Stimulated activated CD8-positive, alpha-beta memory T cell treated with anti-CD3 and anti-CD28 coated beads, Interleukin-4, amount 100 ng/mL, for 24 hours (primary cell): Measurements from ENCODE around the gene BARHL1.

Source experiments
- DNase-seq: peaks from one replicate; pipeline ENCODE4 v3.0.0-alpha.2; 2020; ENCODE audit warnings: low read depth

The BARHL1 gene

GRCh38 chr9:132582276-132582785, at the start of gene BARHL1:
Gene BARHL1 (plus strand): TSS chr9:132582606. CDS start chr9:132582798, 192 bp downstream.
- no peak for DNase-seq

- no peak for DNase-seq
Observed at GRCh38 chr9:132534832-132535231, 47.6 kb upstream of the BARHL1 start.

GRCh38 chr9:132536124-132536523, 46.3 kb upstream of the BARHL1 start:
- DNase-seq = no peak

GRCh38 chr9:132537352-132537751, 45.1 kb upstream of the BARHL1 start:
- DNase-seq = no peak

GRCh38 chr9:132538071-132538470, 44.3 kb upstream of the BARHL1 start:
- DNase-seq = no peak

- no peak for DNase-seq
Observed at GRCh38 chr9:132539096-132539495, 43.3 kb upstream of the BARHL1 start.

GRCh38 chr9:132541051-132541450, 41.4 kb upstream of the BARHL1 start:
- DNase-seq = no peak

GRCh38 chr9:132541870-132542830, 40.3 kb upstream of the BARHL1 start:
- DNase-seq = no peak

- DNase-seq = no peak
Observed at GRCh38 chr9:132543251-132543650, 39.2 kb upstream of the BARHL1 start.

- DNase-seq = no peak
Observed at GRCh38 chr9:132543960-132544359, 38.4 kb upstream of the BARHL1 start.

GRCh38 chr9:132545578-132545977, 36.8 kb upstream of the BARHL1 start:
- DNase-seq = no peak

- DNase-seq = no peak
Observed at GRCh38 chr9:132546148-132547051, 36.0 kb upstream of the BARHL1 start.

- no peak for DNase-seq
Observed at GRCh38 chr9:132547052-132547431, 35.4 kb upstream of the BARHL1 start.

GRCh38 chr9:132547436-132547835, 35.0 kb upstream of the BARHL1 start:
- DNase-seq = no peak

GRCh38 chr9:132547976-132548730, 34.3 kb upstream of the BARHL1 start:
- no peak for DNase-seq

GRCh38 chr9:132548751-132549640, 33.4 kb upstream of the BARHL1 start:
- DNase-seq = no peak

GRCh38 chr9:132551556-132551955, 30.9 kb upstream of the BARHL1 start:
- no peak for DNase-seq

- DNase-seq = no peak
Observed at GRCh38 chr9:132552041-132552440, 30.4 kb upstream of the BARHL1 start.

GRCh38 chr9:132554755-132555154, 27.7 kb upstream of the BARHL1 start:
- DNase-seq = no peak

- no peak for DNase-seq
Observed at GRCh38 chr9:132555528-132555927, 26.9 kb upstream of the BARHL1 start.

GRCh38 chr9:132556235-132556634, 26.2 kb upstream of the BARHL1 start:
- DNase-seq = no peak
